Pancreas (tissue), 10 donors: ENCODE measurements around the gene ASTN2. TPM values are rescaled to one million over a fixed set of nuclear protein-coding genes. Genes with fewer than 3 reads are reported as not detected.

Source experiments
- ATAC-seq, 4 donors: fragments of 200-7000 bp; cut with Tn5 transposase; one replicate each; pipeline versions ENCODE4 v1.8.0 to v1.9.1; 2020; ENCODE audit warnings: mild to moderate bottlenecking in 4 of 4, moderate library complexity in 4 of 4
- DNase-seq, 6 donors: peaks; one replicate each; pipeline ENCODE4 v3.0.0-alpha.2; 2020
- FAIRE-seq: peaks from 2 replicates; lab custom pipeline; 2012; peaks lifted over from hg19 to GRCh38; lab: Jason Lieb, UNC
- H3K27ac ChIP-seq, 4 donors: fragments of 200-600 bp; sonication (generic); 1 replicate in 3 of 4; 2 replicates in 1 of 4; pipeline versions ENCODE4 v1.5.0 to v1.8.0; 2020
- H3K27me3 ChIP-seq, 4 donors: fragments of 200-600 bp; one replicate each; pipeline ENCODE4 v1.8.0; 2021
- H3K36me3 ChIP-seq, 3 donors: fragments of 200-600 bp; sonication (generic) in 1 of 3; one replicate each; pipeline versions ENCODE4 v1.5.0 to v1.8.0; 2020 to 2021
- H3K4me1 ChIP-seq, 3 donors: fragments of 200-600 bp; one replicate each; pipeline ENCODE4 v1.8.0; 2021
- H3K4me3 ChIP-seq, 4 donors: fragments of 200-600 bp; sonication (generic) in 2 of 4; one replicate each; pipeline versions ENCODE4 v1.5.0 to v1.8.0; 2020 to 2021
- H3K9me3 ChIP-seq, 4 donors: fragments of 200-600 bp; one replicate each; pipeline ENCODE4 v1.8.0; 2021
- CTCF ChIP-seq, 4 donors: fragments of 200-600 bp; sonication (generic) in 3 of 4; IDR thresholded peaks; one replicate each; pipeline versions ENCODE4 v1.5.0 to v1.8.0; 2021; ENCODE audit warnings: antibody characterized with exemption in 4 of 4
- WGBS, 2 donors: extraction: QIAGEN DNeasy Blood & Tissue Kit; methylation state at CpG; one replicate each; pipeline ENCODE4 v1.1.7; 2013; 5-methylcytosine and 5-hydroxymethylcytosine counted together
- intact Hi-C, 3 donors: fragments of 100-400 bp; cut with DNase I; formaldehyde crosslinking; loops; one replicate each; pipeline versions ENCODE4 v1.11.1 to v1.14.2; 2022
- polyA plus RNA-seq, 2 donors: library from polyadenylated mRNA; stranded (reverse); fragments of 200-250 nt; gene quantifications; one replicate each; pipeline ENCODE4 v1.2.3, GENCODE V29; 2013
- total RNA-seq, 6 donors: library from RNA; stranded (reverse); fragmentation: NEBNext Ultra II Directional in 4 of 6; extraction: Animal tissue kit (Norgen Biotek cat#: 25700) in 4 of 6; gene quantifications; one replicate each; pipeline versions ENCODE4 v1.2.1 to v1.2.4, GENCODE V29; 2021 to 2023
- donor health status: healthy with polysubstance abuse.
- donor health status: DM: no; HTN: no; CAD: no; lungs with moderate emphysema.
- donor health status: DM: no; HTN: no; CAD: no.
- donor health status: control.
- donor health status: control.
- donor health status: Bipolar disorder and iron deficiency.
- donor health status: DM: yes; HTN: yes; CAD: no.
- donor health status: DM: no; HTN: no; CAD: no.
- donor health status: DM: no; HTN: no; CAD: no.
- donor health status: DM: yes; HTN: yes; CAD: no.

The ASTN2 gene
- total and polyA plus RNA-seq, 8 donors = 1.3 to 11.9 (median 6.7) TPM

DNA sequence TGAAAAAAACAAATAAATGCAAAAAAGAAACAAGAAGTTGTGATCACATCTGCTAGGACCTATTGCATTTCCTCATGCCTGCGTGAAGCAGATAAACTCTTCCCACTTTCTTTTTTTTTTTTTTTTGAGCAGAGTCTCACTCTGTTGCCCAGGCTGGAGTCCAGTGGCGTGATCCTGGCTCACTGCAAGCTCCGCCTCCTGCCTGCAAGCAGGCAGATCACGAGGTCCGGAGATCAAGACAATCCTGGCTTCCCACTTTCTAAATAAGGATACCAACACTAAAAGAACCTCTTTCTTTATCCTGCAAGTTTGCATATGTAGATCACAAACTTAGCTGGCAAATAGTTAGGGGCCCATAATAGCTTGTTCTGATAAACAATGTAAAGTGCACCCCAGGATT, 128.6 kb downstream of the ASTN2 start:
- H3K36me3 ChIP-seq = no peaks in the 10 kb centered on the region
- no peaks in the 10 kb centered on the region for H3K9me3 ChIP-seq
- FAIRE-seq (no peak), DNase-seq (peak in 3 of 6 donors; percentile 19 to 42 (median 22)), ATAC-seq (peak; percentile 65 to 75 (median 70))
- H3K27me3 ChIP-seq = no peaks in the 10 kb centered on the region
- whole genome bisulfite sequencing, 2 donors = 26 to 29% methylated on average over 5 of the region's 5 CpGs
- no peak overlapping the region for H3K27ac ChIP-seq
- no peak overlapping the region for H3K4me3 ChIP-seq
- H3K4me1 ChIP-seq = no peaks in the 10 kb centered on the region
- intact Hi-C loops = no loop called here
- no peak for TF ChIP-seq CTCF (IDR thresholded peaks at IDR 0.05)

GRCh38 chr9:117284414-117284813, 130.4 kb downstream of the ASTN2 start:
- no peak for FAIRE-seq
- no peak for ATAC-seq

DNA sequence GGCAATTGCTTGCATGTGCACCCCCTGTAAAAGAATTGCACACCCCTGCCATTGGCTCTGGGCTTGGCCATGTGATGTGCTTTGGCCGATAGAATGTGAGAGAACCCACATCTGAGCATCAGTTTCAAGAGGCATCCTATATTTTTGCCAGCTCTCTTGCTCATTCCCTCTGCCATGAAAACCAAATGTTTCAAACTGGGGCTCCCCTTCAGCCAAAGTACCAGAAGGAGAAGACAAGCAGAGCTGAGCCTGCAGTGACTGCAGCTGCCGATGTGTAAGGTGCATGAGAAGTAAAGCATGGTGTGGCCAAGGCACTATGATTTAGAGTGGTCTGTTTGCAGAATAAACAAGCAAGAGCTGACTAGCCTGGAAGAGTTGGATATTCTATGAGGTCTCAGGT, 132.3 kb downstream of the ASTN2 start:
- Histone ChIP-seq H3K27me3 (no peaks in the 10 kb centered on the region), H3K4me1 (peaks cover 0 to 7% (median 0%) of the 10 kb centered on the region in 3 donors), H3K9me3 (no peaks in the 10 kb centered on the region), H3K4me3 (no peak overlapping the region), H3K27ac (no peak overlapping the region), H3K36me3 (no peaks in the 10 kb centered on the region)
- TF ChIP-seq CTCF (IDR thresholded peaks at IDR 0.05) = no peak
- 48 to 67% methylated on average over 2 of the region's 2 CpGs for WGBS, 2 donors
- DNase-seq (no peak), ATAC-seq (no peak), FAIRE-seq (no peak)
- intact Hi-C loops = no loop called here

More at GRCh38 chr9:117284414-117284813, 130.4 kb downstream of the ASTN2 start:
- H3K4me3 ChIP-seq = no peak overlapping the region
- 82 to 94% methylated on average over 1 of the region's 1 CpG for WGBS, 2 donors
- no peaks in the 10 kb centered on the region for H3K4me1 ChIP-seq
- no peak for TF ChIP-seq CTCF (IDR thresholded peaks at IDR 0.05)
- no peaks in the 10 kb centered on the region for H3K9me3 ChIP-seq
- intact Hi-C loops = no loop called here
- no peak overlapping the region for H3K27ac ChIP-seq
- H3K36me3 ChIP-seq = no peaks in the 10 kb centered on the region
- H3K27me3 ChIP-seq = no peaks in the 10 kb centered on the region
- DNase-seq = no peak

DNA sequence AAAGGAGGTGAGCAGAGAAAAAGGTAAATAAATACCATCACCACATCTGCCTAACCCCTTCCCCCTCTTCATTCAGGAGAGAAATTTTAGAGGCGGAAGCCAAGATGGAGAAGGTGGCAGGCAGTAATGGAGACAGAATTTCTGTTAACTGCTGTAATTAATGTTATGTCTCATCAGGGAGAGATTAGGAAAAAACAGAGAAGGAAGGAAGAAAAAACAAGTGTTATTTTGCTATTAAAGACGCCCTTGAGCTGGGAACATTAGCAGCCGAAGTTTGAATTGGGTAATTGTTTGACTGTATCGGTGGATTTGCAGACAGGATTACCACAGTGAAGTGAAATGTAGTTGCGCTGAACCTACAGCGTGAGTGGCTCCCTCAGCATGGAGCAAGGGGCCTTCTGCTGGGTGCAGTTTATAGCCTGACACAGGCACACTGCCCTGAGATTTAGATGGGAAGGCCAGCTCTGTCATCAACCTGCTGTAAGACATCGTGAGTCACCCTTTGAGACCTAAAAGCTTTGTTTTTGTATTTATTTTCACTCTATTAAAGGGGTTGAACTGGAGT, 136.3 kb downstream of the ASTN2 start:
- Histone ChIP-seq H3K27ac (no peak overlapping the region), H3K4me1 (peaks cover 0 to 7% (median 0%) of the 10 kb centered on the region in 3 donors), H3K27me3 (no peaks in the 10 kb centered on the region), H3K36me3 (no peaks in the 10 kb centered on the region), H3K9me3 (no peaks in the 10 kb centered on the region), H3K4me3 (no peak overlapping the region)
- no peak for ATAC-seq
- TF ChIP-seq CTCF (IDR thresholded peaks at IDR 0.05) = no peak
- 47 to 56% methylated on average over 7 of the region's 7 CpGs for WGBS, 2 donors
- intact Hi-C loops = no loop called here
- DNase-seq = no peak
- no peak for FAIRE-seq

- no peaks in the 10 kb centered on the region for H3K9me3 ChIP-seq
- H3K36me3 ChIP-seq = no peaks in the 10 kb centered on the region
- intact Hi-C loops = no loop called here
- H3K27me3 ChIP-seq = no peaks in the 10 kb centered on the region
- no peak for TF ChIP-seq CTCF (IDR thresholded peaks at IDR 0.05)
- DNase-seq = no peak
- no peak overlapping the region for H3K27ac ChIP-seq
- H3K4me1 ChIP-seq = peaks cover 0 to 7% (median 0%) of the 10 kb centered on the region in 3 donors
- H3K4me3 ChIP-seq = no peak overlapping the region
- 26 to 27% methylated on average over 4 of the region's 4 CpGs for WGBS, 2 donors
- FAIRE-seq = no peak
- ATAC-seq = no peak
Observed at GRCh38 chr9:117278020-117278419, 136.8 kb downstream of the ASTN2 start.
